ENCODE measurements around the gene SPPL3. TPM values are rescaled to one million over a fixed set of nuclear protein-coding genes. Genes with fewer than 3 reads are reported as not detected.

SPPL3 gene
- total RNA-seq, 1 experiment from 2014 or later, result 18.8 TPM

DNA sequence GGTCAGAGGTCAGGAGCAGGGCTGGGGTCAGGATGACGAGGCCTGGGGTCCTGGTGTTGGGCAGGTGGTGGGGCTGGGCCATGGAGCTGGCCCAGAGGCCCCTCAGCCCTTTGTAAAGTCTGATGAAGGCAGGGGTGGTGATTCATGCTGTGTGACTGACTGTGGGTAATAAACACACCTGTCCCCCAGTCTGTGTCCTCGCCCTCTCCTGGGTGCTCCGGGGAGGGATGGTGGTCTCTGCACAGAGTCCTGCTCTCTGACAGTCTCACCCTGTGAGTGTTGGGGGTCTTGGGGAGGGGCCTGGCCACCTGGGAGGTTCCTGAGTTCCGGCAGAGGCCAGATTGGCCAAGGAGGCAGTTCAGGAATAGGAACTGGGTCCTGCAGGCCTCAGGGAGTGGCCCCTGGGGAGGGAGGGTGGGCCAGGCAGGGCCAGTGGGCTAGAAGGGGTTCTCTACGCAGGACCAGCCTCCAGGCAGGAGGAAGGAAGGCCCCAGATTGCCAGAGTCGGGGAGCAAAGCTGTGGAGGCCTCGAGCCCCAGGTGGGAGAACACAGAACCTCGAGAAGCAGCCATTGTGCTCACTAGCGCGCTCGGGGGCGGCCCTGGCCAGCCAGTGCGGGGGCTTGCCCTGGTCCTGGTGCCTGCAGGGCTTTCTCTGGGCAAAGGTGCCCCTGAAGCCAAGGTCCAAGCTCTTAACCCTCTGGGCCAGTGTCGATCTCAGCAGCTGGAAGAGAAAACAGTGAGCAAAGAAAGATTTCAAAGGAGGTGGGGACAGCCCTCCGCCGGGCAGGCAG is 164.1 kb downstream of the SPPL3 start:
- no peaks in the 10 kb centered on the region for H3F3A ChIP-seq (ENCODE audit: low read length, unreplicated experiment)
- no peak overlapping the region for H2AFZ ChIP-seq (ENCODE audit: low read length)
- no peak overlapping the region for H3K4me2 ChIP-seq (ENCODE audit: low read length)
- no peaks in the 10 kb centered on the region for H3K9me2 ChIP-seq (replicated peaks; ENCODE audit: low read length)
- DNase-seq, result no peak
- H3K27me3 ChIP-seq (ENCODE audit: low read length), result no peaks in the 10 kb centered on the region
- TF ChIP-seq EZH2 (IDR thresholded peaks at IDR 0.05; ENCODE audit: low read length, unreplicated experiment) (no peak), EZH2phosphoT487 (IDR thresholded peaks at IDR 0.05; ENCODE audit: borderline replicate concordance, low read length) (no peak)
- TF ChIP-seq, protein P1, sequence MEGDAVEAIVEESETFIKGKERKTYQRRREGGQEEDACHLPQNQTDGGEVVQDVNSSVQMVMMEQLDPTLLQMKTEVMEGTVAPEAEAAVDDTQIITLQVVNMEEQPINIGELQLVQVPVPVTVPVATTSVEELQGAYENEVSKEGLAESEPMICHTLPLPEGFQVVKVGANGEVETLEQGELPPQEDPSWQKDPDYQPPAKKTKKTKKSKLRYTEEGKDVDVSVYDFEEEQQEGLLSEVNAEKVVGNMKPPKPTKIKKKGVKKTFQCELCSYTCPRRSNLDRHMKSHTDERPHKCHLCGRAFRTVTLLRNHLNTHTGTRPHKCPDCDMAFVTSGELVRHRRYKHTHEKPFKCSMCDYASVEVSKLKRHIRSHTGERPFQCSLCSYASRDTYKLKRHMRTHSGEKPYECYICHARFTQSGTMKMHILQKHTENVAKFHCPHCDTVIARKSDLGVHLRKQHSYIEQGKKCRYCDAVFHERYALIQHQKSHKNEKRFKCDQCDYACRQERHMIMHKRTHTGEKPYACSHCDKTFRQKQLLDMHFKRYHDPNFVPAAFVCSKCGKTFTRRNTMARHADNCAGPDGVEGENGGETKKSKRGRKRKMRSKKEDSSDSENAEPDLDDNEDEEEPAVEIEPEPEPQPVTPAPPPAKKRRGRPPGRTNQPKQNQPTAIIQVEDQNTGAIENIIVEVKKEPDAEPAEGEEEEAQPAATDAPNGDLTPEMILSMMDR (conservative IDR thresholded peaks at IDR 0.05; ENCODE audit: low read depth, low read length), result no peak
- no TSS peak for BruUV-seq (replicated peaks)
- H3K4me3 ChIP-seq (ENCODE audit: low read length), result no peak overlapping the region
- H3K27ac ChIP-seq (ENCODE audit: low read length), result no peak overlapping the region
- intact Hi-C loops (cut with micrococcal nuclease), result no loop called here
- no peaks in the 10 kb centered on the region for H3K4me1 ChIP-seq (ENCODE audit: insufficient read depth, low read length)
- H3K79me2 ChIP-seq (ENCODE audit: low read length), result no peaks in the 10 kb centered on the region
- ATAC-seq, result no peak
- H3K9ac ChIP-seq (ENCODE audit: low read length), result no peak overlapping the region
- H4K20me1 ChIP-seq (ENCODE audit: low read length), result no peaks in the 10 kb centered on the region
- no peaks in the 10 kb centered on the region for H3K36me3 ChIP-seq (ENCODE audit: low read depth, low read length)
- POLR2A ChIA-PET (ENCODE audit: unreplicated experiment), result interaction anchor here (0.6 kb wide), 1 partner anchor 73 kb away, joined by 21 read pairs; no protein-coding TSS in a partner anchor
- no peaks in the 10 kb centered on the region for H3K9me3 ChIP-seq (ENCODE audit: low read length)
- CTCF ChIA-PET, result no interaction called here

DNA sequence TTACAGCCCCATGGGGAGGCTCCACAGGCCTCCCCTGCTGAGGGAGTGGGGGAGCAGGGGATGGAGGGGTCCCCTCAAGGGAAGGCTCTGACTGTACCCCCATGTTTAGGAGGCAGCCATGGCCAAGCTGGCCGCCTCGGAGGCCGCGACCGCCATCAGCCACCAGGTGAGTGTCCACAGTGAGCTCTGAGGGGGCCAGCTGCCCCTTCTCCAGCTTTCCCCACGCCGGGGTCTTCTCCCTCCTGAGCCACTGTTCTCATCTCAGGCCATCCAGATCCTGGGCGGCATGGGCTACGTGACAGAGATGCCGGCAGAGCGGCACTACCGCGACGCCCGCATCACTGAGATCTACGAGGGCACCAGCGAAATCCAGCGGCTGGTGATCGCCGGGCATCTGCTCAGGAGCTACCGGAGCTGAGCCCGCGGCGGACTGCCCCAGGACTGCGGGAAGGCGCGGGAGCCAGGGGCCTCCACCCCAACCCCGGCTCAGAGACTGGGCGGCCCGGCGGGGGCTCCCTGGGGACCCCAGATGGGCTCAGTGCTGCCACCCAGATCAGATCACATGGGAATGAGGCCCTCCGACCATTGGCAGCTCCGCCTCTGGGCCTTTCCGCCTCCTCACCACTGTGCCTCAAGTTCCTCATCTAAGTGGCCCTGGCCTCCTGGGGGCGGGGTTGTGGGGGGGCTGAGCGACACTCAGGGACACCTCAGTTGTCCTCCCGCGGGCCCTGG is 165.0 kb downstream of the SPPL3 start:
- Histone ChIP-seq H3K4me3 (ENCODE audit: low read length) (no peak overlapping the region), H3K27ac (ENCODE audit: low read length) (no peak overlapping the region), H3K9me2 (replicated peaks; ENCODE audit: low read length) (no peaks in the 10 kb centered on the region), H3K9me3 (ENCODE audit: low read length) (no peaks in the 10 kb centered on the region), H3K9ac (ENCODE audit: low read length) (no peak overlapping the region), H3K27me3 (ENCODE audit: low read length) (no peaks in the 10 kb centered on the region), H3K4me1 (ENCODE audit: insufficient read depth, low read length) (no peaks in the 10 kb centered on the region), H4K20me1 (ENCODE audit: low read length) (no peaks in the 10 kb centered on the region), H3K79me2 (ENCODE audit: low read length) (no peaks in the 10 kb centered on the region), H3K36me3 (ENCODE audit: low read depth, low read length) (no peaks in the 10 kb centered on the region), H3F3A (ENCODE audit: low read length, unreplicated experiment) (no peaks in the 10 kb centered on the region), H2AFZ (ENCODE audit: low read length) (no peak overlapping the region), H3K4me2 (ENCODE audit: low read length) (no peak overlapping the region)
- ChIA-PET CTCF (no interaction called here), POLR2A (ENCODE audit: unreplicated experiment) (no interaction called here)
- DNase-seq, result no peak
- BruUV-seq (replicated peaks), result no TSS peak
- ATAC-seq, result no peak
- intact Hi-C loops (cut with micrococcal nuclease), result no loop called here
- TF ChIP-seq, protein P1 (conservative IDR thresholded peaks at IDR 0.05; ENCODE audit: low read depth, low read length), result no peak
- TF ChIP-seq EZH2phosphoT487 (IDR thresholded peaks at IDR 0.05; ENCODE audit: borderline replicate concordance, low read length), result no peak
- no peak for TF ChIP-seq EZH2 (IDR thresholded peaks at IDR 0.05; ENCODE audit: low read length, unreplicated experiment)

Data from PC-3 (cell line).